Measurements from ENCODE around the gene EEF2. TPM values are rescaled to one million over a fixed set of nuclear protein-coding genes. Genes with fewer than 3 reads are reported as not detected.

The EEF2 gene
- total RNA-seq: 1,000 to 10,000 TPM; 1,826 to 2,582 (median 2,012) TPM
- long read RNA-seq, donor 1, transcript EEF2-201 (15 exons, 3,164 nt): major isoform, 1,002 of 1,482 reads
- long read RNA-seq, donor 1, partial matches to known transcripts: 456 of 1,482 reads
- long read RNA-seq, donor 1, other reads (novel, unspliced or antisense): 21 of 1,482 reads
- long read RNA-seq, donor 2, transcript EEF2-201 (15 exons, 3,164 nt): major isoform, 93 of 130 reads
- long read RNA-seq, donor 2, partial matches to known transcripts: 34 of 130 reads
- long read RNA-seq, donor 2, other reads (novel, unspliced or antisense): 3 of 130 reads

DNA sequence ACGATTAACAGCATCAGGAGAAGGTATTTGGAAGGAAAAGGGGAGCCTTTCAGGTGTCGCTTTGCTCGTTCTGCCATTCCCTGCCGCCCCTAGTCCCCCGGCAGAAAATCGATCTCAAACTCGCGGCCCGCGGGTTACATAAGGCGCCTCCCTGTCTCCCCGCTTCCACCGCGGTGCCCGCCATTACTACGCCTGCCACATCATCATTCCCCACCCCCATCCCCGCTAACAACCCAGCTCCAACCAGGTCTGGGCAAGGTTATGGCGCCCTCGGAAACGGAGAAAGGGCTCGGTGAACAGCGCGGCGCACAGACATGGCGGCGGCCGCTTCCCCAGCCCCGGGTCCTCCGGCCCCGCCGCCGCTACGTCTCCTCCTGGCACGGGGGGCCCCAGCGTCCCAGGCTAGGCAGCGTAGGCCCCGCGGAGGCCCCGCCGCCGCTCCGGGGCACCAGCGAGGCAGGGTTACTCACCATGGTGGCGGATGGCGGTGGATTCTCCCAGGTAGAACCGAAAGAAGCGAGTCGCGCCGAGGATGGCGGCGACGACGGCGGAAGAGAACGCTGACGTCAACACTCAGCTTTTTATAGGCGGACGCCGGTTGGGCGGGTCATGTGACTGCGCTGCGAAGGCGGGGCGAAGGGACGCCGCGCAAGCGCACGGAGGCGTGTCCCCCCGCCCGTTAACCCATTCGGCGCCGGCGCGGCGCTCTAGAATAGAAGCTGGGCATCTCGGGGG, at the start of gene EEF2:
EEF2 (minus strand) TSS at position 556 of the 735 bp plus-strand sequence; CDS start at position 473, 83 bp downstream.
- Histone ChIP-seq H3K36me3 (ENCODE audit: low read depth) (peaks cover 31% of the 10 kb centered on the region), H3K4me1 (ENCODE audit: low read depth) (peaks cover 31% of the 10 kb centered on the region), H3K9me3 (no peaks in the 10 kb centered on the region), H3K4me3 (peak within 1 kb of the TSS; percentile 86)
- intact Hi-C loops (cut with DNase I, micrococcal nuclease): no loop called here
- DNase-seq (peak; percentile 92 to 93 (median 93)), ATAC-seq (peak; percentile 72)
- TF ChIP-seq, protein P1, sequence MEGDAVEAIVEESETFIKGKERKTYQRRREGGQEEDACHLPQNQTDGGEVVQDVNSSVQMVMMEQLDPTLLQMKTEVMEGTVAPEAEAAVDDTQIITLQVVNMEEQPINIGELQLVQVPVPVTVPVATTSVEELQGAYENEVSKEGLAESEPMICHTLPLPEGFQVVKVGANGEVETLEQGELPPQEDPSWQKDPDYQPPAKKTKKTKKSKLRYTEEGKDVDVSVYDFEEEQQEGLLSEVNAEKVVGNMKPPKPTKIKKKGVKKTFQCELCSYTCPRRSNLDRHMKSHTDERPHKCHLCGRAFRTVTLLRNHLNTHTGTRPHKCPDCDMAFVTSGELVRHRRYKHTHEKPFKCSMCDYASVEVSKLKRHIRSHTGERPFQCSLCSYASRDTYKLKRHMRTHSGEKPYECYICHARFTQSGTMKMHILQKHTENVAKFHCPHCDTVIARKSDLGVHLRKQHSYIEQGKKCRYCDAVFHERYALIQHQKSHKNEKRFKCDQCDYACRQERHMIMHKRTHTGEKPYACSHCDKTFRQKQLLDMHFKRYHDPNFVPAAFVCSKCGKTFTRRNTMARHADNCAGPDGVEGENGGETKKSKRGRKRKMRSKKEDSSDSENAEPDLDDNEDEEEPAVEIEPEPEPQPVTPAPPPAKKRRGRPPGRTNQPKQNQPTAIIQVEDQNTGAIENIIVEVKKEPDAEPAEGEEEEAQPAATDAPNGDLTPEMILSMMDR (IDR thresholded peaks at IDR 0.05): no peak

DNA sequence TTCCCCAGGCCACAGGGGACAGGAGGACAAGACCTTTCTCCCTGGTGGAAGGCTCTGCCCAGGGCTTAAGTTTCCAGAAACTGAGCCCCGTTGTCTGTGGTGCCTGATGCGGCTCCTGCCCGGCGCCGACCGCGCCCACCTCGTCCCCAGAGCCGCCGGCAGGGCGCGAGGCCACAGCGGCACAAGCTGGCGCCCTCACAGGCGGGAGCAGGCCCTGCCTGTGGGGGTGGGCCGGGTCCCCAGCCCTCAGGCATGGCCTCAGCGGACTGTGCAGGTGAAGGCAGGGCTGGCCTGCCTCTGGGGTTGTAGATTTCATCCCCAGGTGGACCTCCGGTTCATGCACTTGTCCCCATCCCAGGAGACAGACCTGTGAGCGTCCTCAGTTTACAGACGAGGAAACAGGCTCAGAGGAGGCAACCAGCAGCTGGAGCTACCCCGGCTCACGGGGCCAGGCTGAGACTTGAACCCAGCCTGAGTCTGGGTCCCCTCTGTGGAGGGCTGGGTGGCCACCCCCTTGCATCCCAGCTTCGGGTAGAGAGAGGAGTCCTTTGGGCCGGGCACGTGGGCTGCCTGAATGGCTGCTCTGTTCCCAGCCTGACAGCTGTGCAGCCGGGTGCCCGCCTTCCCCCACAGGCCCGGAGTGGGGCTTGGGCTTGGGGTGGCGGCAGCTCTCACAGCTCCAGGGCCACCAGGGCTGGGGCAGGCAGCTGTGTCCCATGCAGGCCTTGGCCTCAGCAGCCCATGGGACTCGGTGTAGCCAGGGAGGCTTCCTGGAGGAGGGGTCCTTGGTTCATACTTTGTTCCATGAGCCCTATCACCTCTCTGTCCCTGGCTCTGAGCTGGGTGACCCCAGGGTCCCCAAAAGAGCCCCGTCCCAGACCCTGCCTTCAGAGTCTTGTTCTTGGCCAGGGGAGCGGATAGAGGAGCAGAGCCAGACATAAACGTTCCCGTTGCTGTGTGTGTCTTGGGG, 49.1 kb upstream of the EEF2 start:
- intact Hi-C loops (cut with DNase I, micrococcal nuclease): no loop called here
- ATAC-seq (peak; percentile 4), DNase-seq (no peak)
- Histone ChIP-seq H3K4me1 (ENCODE audit: low read depth) (no peaks in the 10 kb centered on the region), H3K4me3 (no peak overlapping the region), H3K36me3 (ENCODE audit: low read depth) (peaks cover 4% of the 10 kb centered on the region), H3K9me3 (no peaks in the 10 kb centered on the region)
- TF ChIP-seq, protein P1 (IDR thresholded peaks at IDR 0.05): no peak

DNA sequence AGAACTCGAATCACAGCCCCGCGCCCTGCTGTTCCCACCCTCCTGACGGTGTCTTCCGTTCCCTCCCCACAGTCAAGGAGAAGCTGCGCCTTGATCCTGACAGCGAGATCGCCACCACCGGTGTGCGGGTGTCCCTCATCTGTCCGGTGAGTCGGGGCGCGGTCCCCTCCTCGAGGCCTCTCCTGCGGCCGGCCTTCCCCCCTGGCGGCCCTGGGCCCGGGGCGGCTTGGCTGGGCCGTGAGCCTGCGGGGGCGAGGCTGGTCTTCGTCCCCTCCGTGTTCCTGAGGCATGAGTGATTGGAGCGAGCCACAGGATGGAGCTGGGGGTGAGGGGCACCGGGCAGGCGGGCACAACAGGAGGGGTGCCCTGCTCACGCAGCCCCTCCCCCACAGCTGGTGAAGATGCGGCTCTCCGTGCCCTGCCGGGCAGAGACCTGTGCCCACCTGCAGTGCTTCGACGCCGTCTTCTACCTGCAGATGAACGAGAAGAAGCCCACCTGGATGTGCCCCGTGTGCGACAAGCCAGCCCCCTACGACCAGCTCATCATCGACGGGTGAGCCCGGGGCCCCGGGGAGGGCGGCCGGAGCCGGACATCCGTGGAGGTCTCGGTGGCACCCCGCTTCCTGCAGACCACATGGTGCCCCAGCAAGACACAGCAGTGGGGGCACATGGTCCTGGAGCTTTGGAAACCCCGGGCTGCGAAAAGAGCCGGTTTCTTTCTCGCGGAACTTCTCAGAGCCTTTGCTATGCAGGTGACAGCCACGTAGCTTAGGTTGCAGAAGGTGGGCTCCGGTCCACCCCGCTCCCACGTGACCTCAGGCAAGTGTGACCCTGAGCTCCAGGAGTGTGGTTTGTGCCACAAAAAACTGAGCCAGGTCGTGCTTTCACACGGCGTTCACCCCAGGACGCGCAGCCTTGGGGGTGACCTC, 48.0 kb upstream of the EEF2 start:
- TF ChIP-seq, protein P1 (IDR thresholded peaks at IDR 0.05): no peak
- DNase-seq (peak in 1 of 3 donors; percentile 46), ATAC-seq (no peak)
- Histone ChIP-seq H3K9me3 (no peaks in the 10 kb centered on the region), H3K4me3 (no peak overlapping the region), H3K36me3 (ENCODE audit: low read depth) (peaks cover 4% of the 10 kb centered on the region), H3K4me1 (ENCODE audit: low read depth) (no peaks in the 10 kb centered on the region)
- intact Hi-C loops (cut with DNase I, micrococcal nuclease): no loop called here

DNA sequence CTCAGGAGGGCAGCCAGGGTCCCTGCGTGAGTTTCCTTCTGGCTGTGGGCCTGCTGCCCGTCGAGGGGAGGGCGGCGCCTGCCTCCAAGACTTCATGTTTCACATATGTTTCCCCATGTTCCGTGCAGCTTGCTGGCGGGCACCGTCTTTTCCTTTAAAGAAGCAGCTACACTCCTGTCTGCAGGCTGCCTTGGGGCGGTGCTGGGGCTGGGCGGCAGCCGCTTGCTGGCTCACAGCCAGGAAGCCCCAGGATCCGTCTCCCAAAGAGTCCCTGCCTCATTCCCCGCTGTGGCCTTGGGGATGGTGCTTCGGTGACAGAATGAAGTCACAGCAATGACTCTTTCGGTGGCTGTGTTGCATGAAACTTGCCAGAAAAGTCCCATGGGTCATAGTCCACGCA, 47.2 kb upstream of the EEF2 start:
- Histone ChIP-seq H3K9me3 (no peaks in the 10 kb centered on the region), H3K4me1 (ENCODE audit: low read depth) (no peaks in the 10 kb centered on the region), H3K36me3 (ENCODE audit: low read depth) (peaks cover 3% of the 10 kb centered on the region), H3K4me3 (no peak overlapping the region)
- ATAC-seq (no peak), DNase-seq (no peak)
- intact Hi-C loops (cut with DNase I, micrococcal nuclease): no loop called here
- TF ChIP-seq, protein P1 (IDR thresholded peaks at IDR 0.05): no peak

Data from mucosa of descending colon (tissue), 3 donors.